ENCODE measurements around the gene HDAC10. TPM values are rescaled to one million over a fixed set of nuclear protein-coding genes. Genes with fewer than 3 reads are reported as not detected.
"Not testable (repeated sequence)": the region's sequence is repeated elsewhere in the genome, so short reads cannot be mapped to it uniquely, and the experiment has no call there.

Gene HDAC10
- total and polyA plus RNA-seq, 10 donors: 25.0 to 108 (median 69.9) TPM

DNA sequence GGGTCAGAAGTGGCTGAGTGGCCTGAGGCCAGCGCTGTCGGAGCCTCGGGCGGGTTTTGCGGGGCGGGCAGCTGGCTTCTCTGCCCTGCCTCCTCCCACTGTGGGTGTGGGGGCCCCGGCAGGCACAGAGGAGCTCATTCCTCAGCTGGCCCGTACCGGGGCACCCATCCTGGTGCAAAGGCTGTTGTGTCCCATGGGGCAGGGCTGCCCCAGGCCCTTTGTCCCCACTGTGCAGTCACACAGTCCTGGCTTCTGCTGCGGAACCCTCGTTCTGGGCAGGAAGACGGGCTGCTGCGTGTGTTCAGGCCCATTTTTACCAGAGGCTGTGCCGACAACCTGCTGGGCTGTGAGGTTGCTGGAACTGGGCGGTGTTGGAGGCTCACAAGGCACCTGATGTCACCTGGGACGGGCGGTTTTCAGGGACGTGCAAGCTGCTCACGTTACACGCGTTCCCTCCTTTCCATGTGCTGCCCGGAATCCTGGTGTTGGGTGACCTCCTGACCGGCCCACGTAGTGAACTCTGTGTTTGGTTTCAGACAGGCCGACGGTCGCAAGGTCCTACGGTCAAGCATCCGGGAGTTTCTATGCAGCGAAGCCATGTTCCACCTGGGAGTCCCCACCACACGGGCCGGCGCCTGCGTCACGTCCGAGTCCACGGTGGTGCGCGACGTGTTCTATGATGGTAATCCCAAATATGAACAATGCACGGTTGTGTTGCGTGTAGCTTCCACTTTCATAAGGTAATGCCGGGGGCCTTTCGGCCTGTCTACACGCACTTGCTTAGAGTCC is 45.1 kb downstream of the HDAC10 start:
- intact Hi-C loops (cut with DNase I; ENCODE audit: low total_unique reads): loop anchor here (5.0 kb wide), 1 partner anchor 54 kb away; no protein-coding TSS in a partner anchor
- H3K4me3 ChIP-seq: no peak overlapping the region
- H3K27ac ChIP-seq: peak overlapping the region in 4 of 8 donors; percentile 21 to 64 (median 58)
- TF ChIP-seq, protein P1, sequence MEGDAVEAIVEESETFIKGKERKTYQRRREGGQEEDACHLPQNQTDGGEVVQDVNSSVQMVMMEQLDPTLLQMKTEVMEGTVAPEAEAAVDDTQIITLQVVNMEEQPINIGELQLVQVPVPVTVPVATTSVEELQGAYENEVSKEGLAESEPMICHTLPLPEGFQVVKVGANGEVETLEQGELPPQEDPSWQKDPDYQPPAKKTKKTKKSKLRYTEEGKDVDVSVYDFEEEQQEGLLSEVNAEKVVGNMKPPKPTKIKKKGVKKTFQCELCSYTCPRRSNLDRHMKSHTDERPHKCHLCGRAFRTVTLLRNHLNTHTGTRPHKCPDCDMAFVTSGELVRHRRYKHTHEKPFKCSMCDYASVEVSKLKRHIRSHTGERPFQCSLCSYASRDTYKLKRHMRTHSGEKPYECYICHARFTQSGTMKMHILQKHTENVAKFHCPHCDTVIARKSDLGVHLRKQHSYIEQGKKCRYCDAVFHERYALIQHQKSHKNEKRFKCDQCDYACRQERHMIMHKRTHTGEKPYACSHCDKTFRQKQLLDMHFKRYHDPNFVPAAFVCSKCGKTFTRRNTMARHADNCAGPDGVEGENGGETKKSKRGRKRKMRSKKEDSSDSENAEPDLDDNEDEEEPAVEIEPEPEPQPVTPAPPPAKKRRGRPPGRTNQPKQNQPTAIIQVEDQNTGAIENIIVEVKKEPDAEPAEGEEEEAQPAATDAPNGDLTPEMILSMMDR (IDR thresholded peaks at IDR 0.05 in 8 of 11, conservative IDR thresholded peaks at IDR 0.05 in 3 of 11): no peak
- TF ChIP-seq POLR2AphosphoS5 (IDR thresholded peaks at IDR 0.05) (no peak), POLR2A (IDR thresholded peaks at IDR 0.05) (no peak)
- peaks cover 3 to 82% (median 39%) of the 10 kb centered on the region in 6 donors for H3K36me3 ChIP-seq
- H3K4me1 ChIP-seq: peaks cover 9 to 96% (median 57%) of the 10 kb centered on the region in 6 donors
- no peaks in the 10 kb centered on the region for H3K27me3 ChIP-seq (replicated peaks in 1 of 7)
- WGBS, 5 donors: 83 to 94% (median 92%) methylated on average over 29 to 45 of the region's 45 CpGs
- DNase-seq: no peak
- H3K9me3 ChIP-seq: no peaks in the 10 kb centered on the region

DNA sequence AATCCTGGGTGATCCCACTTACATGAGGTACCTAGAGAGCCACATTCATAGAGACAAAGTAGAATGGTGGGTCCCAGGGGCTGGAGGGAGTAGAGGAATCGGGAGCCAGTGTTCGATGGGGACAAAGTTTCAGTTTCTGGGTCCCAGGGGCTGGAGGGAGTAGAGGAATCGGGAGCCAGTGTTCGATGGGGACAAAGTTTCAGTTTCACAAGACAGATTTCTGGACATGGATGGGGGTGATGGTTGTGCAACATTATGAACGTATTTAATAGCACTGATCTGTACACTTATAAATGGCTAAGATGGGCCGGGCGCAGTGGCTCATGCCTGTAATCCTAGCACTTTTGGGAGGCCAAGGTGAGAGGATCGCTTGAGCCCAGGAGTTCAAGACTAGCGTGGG is 46.1 kb downstream of the HDAC10 start:
- intact Hi-C loops (cut with DNase I; ENCODE audit: low total_unique reads): loop anchor here (5.0 kb wide), 1 partner anchor 53 kb away; no protein-coding TSS in a partner anchor
- not testable (repeated sequence) for H3K9me3 ChIP-seq; DNase-seq; H3K27me3 ChIP-seq (replicated peaks in 1 of 7)
- H3K4me1 ChIP-seq: peaks cover 9 to 92% (median 55%) of the 10 kb centered on the region in 6 donors
- peaks cover 3 to 72% (median 30%) of the 10 kb centered on the region in 6 donors for H3K36me3 ChIP-seq
- peak overlapping the region in 3 of 8 donors; percentile 11 to 64 (median 55) for H3K27ac ChIP-seq
- peak overlapping the region in 1 of 8 donors; percentile 29 for H3K4me3 ChIP-seq
- WGBS, 5 donors: 81 to 89% (median 83%) methylated on average over 9 of the region's 9 CpGs

DNA sequence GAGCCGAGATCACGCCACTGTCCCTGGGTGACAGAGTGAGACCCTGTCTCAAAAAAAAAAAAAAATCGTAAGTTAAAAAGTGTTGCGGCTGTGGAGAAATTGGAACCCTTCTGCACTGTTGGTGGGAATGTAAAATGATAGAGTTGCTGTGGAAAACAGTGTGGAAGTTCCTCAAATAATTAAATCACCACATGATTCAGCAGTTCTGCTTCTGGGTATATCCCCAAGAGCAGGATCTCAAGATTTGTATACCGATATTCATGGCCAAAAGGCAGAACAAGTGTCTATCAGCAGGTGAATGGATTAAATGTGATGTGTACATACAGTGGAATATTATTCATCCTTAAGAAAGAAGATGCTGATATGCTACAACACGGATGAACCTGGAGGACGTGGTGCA is 46.5 kb downstream of the HDAC10 start:
- Histone ChIP-seq H3K27ac (peak overlapping the region in 3 of 8 donors; percentile 11 to 64 (median 55)), H3K27me3 (replicated peaks in 1 of 7) (no peaks in the 10 kb centered on the region), H3K4me3 (peak overlapping the region in 1 of 8 donors; percentile 29), H3K4me1 (peaks cover 14 to 92% (median 55%) of the 10 kb centered on the region in 6 donors), H3K36me3 (peaks cover 3 to 68% (median 30%) of the 10 kb centered on the region in 6 donors), H3K9me3 (no peaks in the 10 kb centered on the region)
- no peak for DNase-seq
- TF ChIP-seq POLR2AphosphoS5 (IDR thresholded peaks at IDR 0.05): no peak
- no peak for TF ChIP-seq POLR2A (IDR thresholded peaks at IDR 0.05)
- TF ChIP-seq, protein P1 (IDR thresholded peaks at IDR 0.05 in 8 of 11, conservative IDR thresholded peaks at IDR 0.05 in 3 of 11): no peak
- 77 to 93% (median 83%) methylated on average over 7 of the region's 7 CpGs for WGBS, 5 donors
- intact Hi-C loops (cut with DNase I; ENCODE audit: low total_unique reads): no loop called here

DNA sequence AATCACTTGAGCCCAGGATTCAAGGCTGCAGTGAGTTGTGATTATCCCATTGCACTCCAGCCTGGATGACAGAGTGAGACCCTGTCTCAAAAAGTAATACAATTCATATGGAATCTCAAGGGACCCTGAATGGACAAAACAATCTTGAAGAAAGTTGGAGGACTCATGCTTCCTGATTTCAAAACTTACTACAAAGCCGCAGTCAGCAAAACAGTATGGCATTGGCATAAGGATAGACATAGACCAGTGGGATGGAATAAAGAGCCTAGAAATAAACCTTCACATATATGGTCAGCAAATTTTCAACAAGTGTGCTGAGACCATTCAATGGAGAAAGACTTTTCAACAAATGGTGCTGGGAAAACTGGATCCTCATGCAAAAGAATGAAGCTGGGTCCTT is 47.8 kb downstream of the HDAC10 start:
- H3K4me3 ChIP-seq: no peak overlapping the region
- TF ChIP-seq POLR2A (IDR thresholded peaks at IDR 0.05) (no peak), POLR2AphosphoS5 (IDR thresholded peaks at IDR 0.05) (no peak)
- TF ChIP-seq, protein P1 (IDR thresholded peaks at IDR 0.05 in 8 of 11, conservative IDR thresholded peaks at IDR 0.05 in 3 of 11): no peak
- no peak for DNase-seq
- H3K27ac ChIP-seq: no peak overlapping the region
- intact Hi-C loops (cut with DNase I; ENCODE audit: low total_unique reads): no loop called here
- no peaks in the 10 kb centered on the region for H3K27me3 ChIP-seq (replicated peaks in 1 of 7)
- peaks cover 0 to 68% (median 25%) of the 10 kb centered on the region in 6 donors for H3K36me3 ChIP-seq
- H3K4me1 ChIP-seq: peaks cover 14 to 92% (median 57%) of the 10 kb centered on the region in 6 donors
- no peaks in the 10 kb centered on the region for H3K9me3 ChIP-seq
- WGBS, 5 donors: 90 to 100% (median 97%) methylated on average over 1 of the region's 1 CpG
